GM19463 (cell line): Measurements from ENCODE around the gene CDH23.

Experiments used
- ATAC-seq: cut with Tn5 transposase; IDR thresholded peaks from one replicate; pipeline ENCODE4 v1.9.1; 2021; ENCODE audit warnings: mild to moderate bottlenecking, moderate library complexity; ENCODE audit not compliant: unreplicated experiment

CDH23 gene

DNA sequence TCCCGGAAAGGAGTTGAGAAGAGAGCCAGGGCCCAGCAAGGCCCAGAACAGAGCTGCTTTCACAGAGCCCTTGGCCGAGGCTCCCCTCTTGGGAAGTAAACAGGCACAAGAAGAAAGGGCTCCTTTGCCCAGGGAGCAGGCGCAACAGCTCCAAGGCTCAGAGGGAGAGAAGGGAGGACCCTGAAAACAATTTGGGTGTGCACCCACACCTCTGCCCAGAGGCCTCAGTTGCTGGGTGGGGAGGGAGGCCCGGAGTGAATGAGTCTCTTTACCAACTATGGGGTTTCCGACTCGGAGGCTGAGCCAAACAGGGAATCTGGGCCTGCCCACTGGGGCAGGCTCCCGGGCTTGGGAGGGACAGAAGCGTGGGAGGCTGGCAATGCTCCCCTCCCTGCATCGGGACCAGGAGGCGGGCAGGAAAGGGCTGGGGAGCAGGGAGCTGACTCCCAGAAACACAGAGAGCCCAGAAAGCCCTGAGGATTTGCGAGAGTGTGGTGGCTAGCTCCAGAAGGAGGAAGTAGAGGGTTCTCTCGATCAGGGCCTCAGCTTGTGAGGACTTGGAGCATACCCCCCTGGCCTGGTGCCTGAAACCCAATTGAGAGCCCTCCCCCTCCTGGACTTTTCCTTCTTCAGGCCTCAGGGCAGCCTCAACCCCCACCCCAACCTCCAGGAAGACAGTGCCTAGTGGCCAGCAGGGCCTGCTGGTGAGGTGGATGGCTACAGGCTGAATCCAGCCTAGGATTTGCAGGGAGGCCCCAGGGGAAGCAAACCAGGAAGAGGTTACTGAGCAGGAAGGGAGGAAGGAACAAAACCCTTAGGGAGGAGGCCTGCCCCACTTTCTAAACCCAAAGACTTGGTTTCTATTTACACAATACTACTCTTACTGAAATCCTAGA lies 316.7 kb downstream of the CDH23 start:
- ATAC-seq = no peak

DNA sequence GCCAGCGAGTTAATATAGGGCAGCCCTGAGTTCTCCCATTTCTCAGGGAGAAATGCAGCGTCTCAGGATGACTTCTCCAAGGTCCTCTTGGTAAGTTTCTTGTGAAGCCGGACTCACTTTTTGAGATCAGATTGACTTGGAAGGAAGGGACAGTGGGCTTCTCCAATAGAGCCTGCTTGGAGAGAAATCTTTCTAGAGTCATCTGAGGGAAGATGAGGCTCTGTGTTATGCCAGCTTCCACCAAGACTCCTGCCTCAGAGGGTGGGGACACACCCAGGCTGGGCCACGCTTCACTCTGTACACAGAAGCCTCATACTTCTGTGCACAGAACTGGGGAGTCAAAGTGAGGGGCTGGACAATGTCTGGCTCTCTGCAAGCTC lies 317.3 kb downstream of the CDH23 start:
- ATAC-seq = no peak

DNA sequence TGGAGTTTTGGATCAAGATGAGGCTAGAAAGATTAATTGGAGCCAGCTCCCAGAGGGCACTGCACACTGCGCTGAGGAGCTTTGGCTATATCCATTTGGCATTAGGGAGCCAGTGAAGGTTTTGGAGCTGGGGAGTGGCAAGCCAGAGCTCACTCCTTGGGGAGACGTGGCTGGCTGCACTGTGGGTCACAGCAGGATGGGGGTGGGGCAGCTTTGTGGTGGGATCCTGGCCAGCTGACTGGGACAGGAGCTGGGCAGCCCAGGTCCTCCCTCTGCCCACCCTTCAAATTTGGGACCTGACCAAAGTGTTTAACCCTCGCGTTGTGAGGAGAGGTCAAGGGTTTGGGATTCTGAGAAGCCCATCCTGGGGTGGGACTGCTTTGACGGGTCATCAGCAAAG lies 317.9 kb downstream of the CDH23 start:
- no peak for ATAC-seq

DNA sequence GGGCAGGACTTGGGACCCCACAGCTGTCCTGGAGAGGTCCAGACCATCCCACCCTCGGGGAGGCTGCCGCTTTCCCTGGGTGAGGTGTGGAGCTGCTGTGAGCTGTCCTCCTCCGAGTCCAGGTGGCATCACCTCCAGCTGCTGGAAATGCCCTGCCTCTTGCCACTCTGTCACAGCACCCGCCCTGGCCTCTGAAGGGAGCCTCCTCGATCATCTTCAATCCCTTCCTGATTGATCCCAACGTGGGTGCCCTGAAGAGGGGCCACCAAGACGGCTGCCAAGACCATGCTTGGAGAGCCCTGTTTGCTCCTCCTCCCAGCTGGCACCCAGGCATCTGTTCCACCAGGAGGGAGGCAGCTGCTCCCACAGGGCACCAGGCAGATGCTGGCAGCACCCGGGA lies 318.3 kb downstream of the CDH23 start:
- ATAC-seq = no peak

DNA sequence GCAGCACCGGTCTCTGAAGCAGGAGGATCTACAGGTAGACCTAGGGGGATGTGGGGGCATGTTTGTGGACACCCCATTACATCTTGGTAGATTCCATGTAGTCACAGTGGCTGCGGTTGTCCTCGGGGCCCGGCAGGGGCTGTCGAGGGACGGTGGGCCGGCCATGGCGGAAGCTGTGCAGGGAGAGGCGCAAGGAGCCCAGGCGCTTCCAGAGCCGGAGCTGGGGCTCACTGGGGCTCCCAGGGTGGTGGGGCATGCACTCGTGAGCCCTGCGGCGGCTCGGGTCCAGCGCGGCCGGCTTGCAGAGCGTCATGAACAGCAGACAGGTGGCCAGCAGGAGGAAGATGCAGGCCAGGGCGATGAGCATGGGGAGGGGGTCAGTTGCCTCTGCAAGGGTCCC lies 319.1 kb downstream of the CDH23 start:
- no peak for ATAC-seq

DNA sequence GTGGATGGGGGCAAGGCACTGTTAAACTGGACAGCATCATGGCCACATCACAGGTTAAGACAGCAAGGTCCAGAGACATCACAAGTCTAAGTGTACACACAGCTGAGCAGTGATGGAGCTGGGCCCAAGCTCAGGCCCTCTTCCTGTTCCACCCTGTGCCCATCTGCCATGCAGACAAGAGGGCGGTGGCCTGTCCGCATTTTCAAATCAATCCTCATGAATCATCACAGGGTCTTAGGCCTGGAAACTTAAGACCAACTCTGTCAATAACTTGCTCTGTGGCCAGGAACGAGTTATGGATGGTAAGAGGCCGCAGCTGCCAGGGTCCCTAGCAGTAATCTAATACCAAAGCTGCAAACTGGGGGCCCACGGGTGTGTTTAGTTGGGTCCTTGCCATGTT lies 319.7 kb downstream of the CDH23 start:
- no peak for ATAC-seq

DNA sequence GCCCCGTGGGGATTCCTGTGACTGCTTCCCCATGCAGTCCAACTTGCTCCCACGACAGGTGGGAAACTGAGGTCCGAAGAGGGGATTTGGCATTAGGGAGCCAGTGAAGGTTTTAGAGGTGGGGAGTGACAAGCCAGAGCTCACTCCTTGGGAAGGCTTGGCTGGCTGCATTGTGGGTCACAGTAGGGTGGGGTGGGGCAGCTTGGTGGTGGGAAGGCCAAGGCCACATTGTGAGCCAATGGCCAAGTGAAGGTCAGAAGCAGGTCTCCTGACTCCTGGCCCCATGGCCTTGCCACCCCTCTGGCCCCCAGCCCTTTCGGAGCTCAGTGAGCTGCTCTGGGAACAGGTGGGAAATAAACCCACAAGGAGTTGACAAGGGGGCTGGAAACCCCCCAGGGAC lies 320.3 kb downstream of the CDH23 start:
- no peak for ATAC-seq

DNA sequence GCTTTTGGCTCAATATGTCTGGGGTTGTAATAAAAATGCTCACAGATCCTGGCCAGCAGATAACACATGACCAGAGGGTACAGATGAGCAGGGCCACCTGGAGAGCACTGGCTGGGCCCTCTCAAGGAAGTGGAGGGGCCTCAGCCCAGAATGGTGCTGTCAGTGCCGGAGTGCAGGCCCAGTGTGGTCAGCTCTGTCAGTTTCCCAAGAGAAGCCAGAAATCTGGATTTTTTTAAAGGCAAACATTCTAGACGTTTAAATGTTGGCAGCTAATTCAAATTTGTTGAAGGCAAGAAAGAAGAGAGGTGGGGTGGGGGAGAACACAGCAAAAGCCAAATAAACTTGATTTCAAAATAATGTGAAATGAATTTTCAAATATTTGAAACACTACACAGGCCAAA lies 320.8 kb downstream of the CDH23 start:
- ATAC-seq = no peak

DNA sequence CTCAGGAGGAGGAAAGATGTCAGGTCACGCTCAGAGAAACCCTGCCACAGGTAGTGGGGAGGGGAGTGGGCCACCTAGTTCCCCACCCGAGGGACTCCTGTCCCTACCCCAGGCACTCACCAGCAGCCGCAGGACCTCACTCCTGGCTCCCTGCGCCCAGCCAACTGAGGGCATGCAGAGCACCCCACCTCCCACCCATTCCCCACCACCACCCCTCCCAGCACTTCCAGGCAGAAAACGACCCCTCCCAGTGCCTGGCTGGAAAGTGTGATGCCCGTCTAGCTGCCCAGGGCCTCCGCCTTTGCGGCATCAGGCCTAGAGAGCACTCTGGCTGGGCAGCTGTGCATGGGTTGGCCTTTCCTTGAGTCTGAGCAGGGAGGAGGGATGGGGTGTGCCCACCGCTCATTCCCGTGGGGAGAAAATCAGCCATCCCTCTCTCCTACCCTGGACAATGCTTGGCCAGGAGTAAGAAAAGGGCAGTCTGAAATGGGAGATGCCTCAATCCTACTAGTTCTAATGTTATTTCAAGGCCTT lies 321.5 kb downstream of the CDH23 start:
- no peak for ATAC-seq

DNA sequence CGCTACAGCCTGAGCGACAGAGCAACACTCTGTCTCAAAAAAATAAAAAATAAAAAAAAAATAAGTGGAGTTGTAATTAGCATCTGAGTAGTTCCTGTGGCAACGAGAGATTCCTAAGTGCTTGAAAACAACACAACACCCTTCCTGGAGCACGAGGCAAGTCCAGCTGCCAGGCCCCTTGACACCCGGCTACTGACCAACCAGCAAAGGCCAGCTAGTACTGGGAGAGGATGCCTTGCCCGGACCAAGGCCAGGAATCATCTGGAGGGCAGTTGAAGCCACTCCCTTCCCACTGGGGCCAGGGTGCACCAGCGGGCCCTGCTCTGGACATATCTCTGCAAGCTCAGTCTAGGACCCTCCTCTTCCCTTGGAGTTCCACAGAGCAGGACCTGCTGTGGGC lies 322.3 kb downstream of the CDH23 start:
- ATAC-seq = no peak

DNA sequence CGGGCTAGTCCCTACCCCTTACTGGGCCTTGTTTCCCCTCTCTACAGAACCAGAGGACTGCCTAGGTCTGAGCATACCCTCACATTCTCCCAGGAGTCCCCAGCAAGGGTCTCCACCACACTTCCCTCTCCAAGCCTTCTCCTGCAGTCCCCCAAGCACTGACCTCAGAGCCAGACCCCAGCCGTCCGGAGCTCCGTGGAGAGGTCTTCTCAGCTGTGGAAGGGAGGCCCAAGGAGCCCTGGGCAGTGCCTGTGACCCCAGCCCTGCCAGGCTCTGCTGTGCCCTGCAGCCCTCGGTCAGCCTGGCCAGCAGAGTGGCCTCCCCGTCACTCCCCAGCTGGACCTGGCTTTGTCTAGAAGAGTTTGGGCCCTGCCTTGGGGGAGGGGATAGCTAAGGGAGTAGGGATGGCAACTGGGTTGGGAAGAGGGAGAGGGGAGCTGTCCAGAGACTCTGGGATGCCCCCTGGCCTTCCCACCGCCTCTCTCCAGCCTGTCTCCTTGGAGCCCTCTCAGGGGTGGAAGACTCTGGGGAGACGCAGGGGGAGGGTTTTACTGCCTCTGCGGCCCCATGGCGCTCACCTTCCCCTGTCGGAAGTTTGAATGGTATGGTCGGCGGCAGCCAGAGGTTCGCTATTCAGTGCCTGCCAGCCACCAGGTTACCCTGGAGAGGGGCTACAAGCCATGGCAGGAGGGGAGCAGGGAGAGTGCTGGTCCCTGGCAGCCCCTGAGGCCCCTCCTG lies 322.9 kb downstream of the CDH23 start, which contains the start of gene C10orf105:
Gene C10orf105, minus strand, starts transcription at position 315 of the 738 bp plus-strand sequence. CDS start 3,441 bp downstream, outside the sequence.
- no peak for ATAC-seq

DNA sequence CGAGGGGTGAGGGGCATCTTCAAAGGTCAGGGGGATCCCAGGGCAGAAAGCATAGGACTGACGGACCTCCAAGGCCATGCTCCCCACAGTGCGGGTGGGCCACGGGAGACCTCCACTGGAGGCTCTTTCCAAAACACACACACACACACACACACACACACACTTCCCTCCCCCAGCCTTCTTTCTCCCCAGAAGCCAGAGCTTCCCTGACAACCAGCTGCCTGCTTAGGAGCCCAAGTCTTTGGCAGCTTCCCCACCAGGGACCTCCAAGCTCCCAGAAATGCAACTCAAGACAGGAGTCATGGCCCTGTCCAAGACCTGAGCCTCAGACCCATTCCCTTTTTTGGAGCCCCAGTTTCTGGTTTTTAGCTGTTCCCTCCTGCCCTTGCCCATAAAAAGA lies 323.6 kb downstream of the CDH23 start:
- ATAC-seq = no peak

DNA sequence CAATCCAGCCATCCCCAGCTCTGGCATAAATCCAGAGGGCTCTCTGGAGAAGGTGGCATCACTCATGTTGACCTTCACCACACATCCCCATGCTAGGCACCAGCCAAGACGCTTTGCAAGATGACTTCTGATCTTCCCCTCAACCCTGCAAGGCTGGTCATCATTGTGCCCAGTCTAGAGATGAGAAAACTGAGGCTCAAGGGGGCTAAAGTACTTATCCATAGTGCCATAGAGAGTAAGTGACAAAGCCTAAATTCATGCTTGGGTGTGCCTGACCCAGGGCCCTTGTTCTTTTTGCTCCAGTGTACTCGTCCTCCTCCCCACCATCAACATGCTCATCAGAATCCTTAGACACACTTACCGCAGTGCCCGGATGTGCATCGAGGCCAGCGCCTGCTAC lies 324.6 kb downstream of the CDH23 start:
- no peak for ATAC-seq

DNA sequence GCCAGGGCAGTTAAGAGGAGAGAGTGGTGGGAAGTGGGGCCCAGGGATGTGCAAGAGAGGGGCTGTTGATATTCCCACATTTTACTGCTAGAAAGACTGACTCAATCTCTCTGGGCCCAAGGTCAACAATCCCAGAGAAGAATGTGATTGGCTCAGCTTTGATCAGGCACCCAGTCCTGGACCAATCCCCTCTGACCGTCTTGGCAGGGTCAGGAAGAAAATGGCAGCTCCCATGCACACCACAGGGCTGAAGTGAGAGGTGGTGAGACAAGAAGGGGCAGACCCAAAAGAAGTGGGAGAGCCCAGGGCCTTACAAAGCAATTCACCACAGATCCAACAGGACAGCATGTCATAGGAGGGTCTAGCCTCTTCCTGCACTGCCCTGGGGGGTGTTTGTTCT lies 326.1 kb downstream of the CDH23 start:
- ATAC-seq = no peak

DNA sequence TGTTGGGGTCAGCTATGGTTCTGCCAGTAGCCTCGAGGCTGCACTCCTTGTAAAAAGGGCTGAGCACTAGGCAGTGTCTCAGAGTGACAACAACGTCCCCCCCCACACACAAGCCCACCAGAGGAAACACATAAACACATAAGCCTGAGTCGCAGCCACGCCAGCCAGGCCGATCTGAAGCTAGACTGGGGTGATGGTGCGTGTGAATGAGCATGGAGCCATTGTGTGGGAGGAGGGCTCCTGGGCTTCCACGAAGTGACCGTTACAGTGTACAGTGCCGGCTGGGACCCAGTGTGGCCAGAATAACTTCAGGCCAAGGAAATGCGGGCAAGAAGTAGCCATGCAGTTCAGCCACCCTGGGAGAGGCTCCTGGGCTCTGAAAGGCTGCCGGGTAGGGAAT lies 326.6 kb downstream of the CDH23 start:
- no peak for ATAC-seq

DNA sequence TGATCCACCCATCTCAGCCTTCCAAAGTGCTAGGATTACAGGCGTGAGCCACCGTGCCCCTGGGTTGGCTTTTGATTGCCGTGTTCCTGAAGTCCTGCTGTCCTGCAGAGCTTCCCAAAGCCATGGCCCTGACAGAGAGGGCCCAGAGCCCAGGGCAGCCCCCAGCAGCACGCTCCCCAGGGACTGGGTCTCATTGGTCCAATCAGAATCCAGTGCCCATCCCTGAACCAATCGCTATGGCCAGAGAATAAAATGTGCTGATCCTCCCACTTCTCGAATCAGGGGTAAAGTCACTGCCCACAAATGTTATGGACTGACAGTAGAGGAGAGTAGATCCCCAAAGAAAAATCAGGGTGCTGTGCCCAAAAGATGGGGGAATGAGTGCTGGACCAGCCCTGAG lies 327.8 kb downstream of the CDH23 start:
- ATAC-seq = no peak

DNA sequence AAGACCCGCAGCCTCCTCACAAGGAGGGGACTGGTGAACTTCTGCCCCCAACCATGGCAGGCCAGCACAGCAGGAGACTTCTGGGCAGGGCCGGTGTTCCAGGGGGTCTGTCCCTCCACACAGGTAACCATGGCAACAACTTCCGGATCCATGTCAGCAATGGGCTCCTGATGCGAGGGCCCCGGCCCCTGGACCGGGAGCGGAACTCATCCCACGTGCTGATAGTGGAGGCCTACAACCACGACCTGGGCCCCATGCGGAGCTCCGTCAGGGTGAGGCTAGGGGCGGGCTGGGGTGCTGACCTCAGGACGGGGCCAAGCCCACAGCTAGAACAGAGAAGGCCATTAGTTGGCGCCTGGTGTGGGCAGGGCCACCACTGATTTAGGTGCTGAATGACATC lies 328.5 kb downstream of the CDH23 start:
- no peak for ATAC-seq

DNA sequence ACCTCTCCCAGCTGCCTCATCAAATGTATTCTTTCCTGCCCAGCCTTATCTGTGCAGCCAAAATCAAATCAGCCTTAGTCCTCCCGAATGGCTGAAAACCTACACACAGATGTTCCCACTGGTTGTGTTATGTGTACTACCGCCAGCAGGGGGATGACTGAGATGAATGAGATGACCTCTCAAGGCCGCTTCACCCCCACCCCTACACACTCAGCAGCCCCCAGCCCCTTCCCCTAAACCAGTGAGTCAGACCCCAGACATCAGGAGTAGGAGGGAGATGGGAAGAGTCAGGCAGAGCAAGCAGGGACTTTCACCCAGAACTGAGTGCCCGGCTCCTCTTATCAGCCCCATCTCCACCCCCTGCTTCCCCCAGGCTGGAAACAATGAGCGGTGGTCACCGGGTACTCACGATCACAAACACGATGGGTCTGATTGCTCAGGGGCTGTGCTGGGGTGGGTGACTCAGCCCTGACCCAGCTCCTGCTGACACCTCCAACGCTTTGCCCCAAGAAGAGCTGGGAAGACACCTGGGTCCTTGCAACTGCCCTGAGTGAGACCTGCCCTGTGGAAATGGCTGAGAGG lies 329.4 kb downstream of the CDH23 start:
- ATAC-seq = no peak

DNA sequence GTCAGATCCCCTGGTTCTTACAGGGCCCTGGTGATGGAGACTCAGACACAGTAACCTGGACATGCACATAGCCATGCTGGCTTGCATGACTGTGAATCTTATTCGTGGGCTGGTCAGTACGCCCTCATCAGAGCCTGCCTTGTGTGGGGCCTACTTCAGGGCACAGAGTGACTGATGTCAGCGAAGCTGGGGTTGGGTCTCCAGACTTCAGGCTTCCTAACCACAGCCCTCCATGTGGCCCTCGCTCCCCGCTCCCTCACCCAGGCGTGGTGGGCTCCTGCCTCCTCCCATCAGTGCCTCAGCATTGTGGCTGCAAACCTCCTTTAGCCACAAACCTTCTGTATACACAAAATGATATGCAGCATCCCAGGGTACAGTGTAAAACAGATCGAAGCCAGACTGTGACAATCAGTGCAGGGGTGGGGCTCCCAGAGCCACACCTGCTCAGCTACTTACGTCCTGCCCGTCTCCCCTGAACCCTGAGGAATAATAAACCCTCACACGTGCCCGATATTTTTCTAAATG lies 329.9 kb downstream of the CDH23 start:
- ATAC-seq = no peak

DNA sequence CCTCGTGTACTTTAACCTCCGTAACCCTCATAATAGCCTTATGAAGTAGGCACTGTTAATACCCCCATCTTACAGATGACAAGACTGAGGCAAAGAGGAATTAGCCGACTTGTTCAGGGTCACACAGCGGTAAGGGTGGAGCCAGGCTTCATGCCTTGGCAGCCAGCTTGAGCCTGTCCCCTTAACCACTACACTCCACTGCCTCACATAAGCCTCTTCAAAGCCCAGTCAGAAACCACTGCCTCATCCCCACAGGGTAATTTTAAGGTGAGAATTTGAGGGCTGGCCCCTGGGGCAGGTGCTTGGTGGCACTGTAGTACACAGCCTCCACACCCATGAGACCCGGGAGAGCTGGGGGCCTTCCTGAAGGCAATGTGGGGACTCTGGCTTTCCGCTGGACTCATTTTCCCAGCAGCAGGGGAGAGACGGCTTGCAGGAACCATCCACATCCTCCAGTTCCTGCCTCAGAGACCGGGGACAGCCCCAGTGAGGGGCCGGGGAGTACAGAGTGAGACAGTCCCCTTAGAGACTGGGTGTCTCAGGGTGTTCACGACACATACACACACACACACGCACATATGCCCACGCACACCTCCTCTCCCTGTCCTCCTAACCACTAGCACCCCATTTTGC lies 330.5 kb downstream of the CDH23 start:
- peak; percentile 38 for ATAC-seq
